DLD1 (cell line): ENCODE measurements around the gene USP4.

ENCODE experiments used
- in situ Hi-C: cut with HindIII; loops from 2 replicates; pipeline ENCODE4 v1.10.0; 2017; ENCODE audit warnings: low sequenced_read_pairs

The USP4 gene

GRCh38 chr3:49298511-49298910 lies 41.3 kb downstream of the USP4 start:
- in situ Hi-C loops = no loop called here

GRCh38 chr3:49296781-49297411 lies 43.0 kb downstream of the USP4 start:
- in situ Hi-C loops = no loop called here

GRCh38 chr3:49295489-49296058 lies 44.3 kb downstream of the USP4 start:
- in situ Hi-C loops = no loop called here

- in situ Hi-C loops = no loop called here
Observed at GRCh38 chr3:49294343-49294742, 45.5 kb downstream of the USP4 start.

- in situ Hi-C loops = no loop called here
Observed at GRCh38 chr3:49283997-49284396, 55.9 kb downstream of the USP4 start.

- in situ Hi-C loops = no loop called here
Observed at GRCh38 chr3:49279376-49279775, 60.5 kb downstream of the USP4 start.

- in situ Hi-C loops = no loop called here
Observed at GRCh38 chr3:49278548-49278947, 61.3 kb downstream of the USP4 start.

GRCh38 chr3:49277383-49277775 lies 62.5 kb downstream of the USP4 start:
- in situ Hi-C loops = no loop called here

GRCh38 chr3:49276475-49277382 lies 63.1 kb downstream of the USP4 start, which contains the start of gene C3orf62:
C3orf62 (minus strand) TSS chr3:49277232; CDS start chr3:49276872, 360 bp downstream.
- in situ Hi-C loops = no loop called here

GRCh38 chr3:49273825-49274532 lies 65.9 kb downstream of the USP4 start:
- in situ Hi-C loops = no loop called here

GRCh38 chr3:49271047-49271446 lies 68.8 kb downstream of the USP4 start:
- in situ Hi-C loops = no loop called here

- in situ Hi-C loops = no loop called here
Observed at GRCh38 chr3:49270156-49270500, 69.7 kb downstream of the USP4 start.

GRCh38 chr3:49269443-49270155 lies 70.3 kb downstream of the USP4 start:
- in situ Hi-C loops = no loop called here

GRCh38 chr3:49266410-49267095 lies 73.3 kb downstream of the USP4 start:
- in situ Hi-C loops = no loop called here

GRCh38 chr3:49265661-49266386 lies 74.0 kb downstream of the USP4 start:
- in situ Hi-C loops = no loop called here

GRCh38 chr3:49263159-49263889 lies 76.5 kb downstream of the USP4 start:
- in situ Hi-C loops = no loop called here

GRCh38 chr3:49260806-49261324 lies 79.0 kb downstream of the USP4 start:
- in situ Hi-C loops = no loop called here

- in situ Hi-C loops = no loop called here
Observed at GRCh38 chr3:49257187-49257586, 82.7 kb downstream of the USP4 start.
